Esophagus squamous epithelium (tissue), 5 donors: ENCODE data around the gene ZNF750. TPM values are rescaled to one million over a fixed set of nuclear protein-coding genes. Genes with fewer than 3 reads are reported as not detected.

Experiments used
- DNase-seq: peaks from one replicate; lab custom pipeline; 2025; lab: John Stamatoyannopoulos, UW
- H3K27ac ChIP-seq, 4 donors: fragments of 200-600 bp; sonication (generic); one replicate each; pipeline ENCODE4 v1.5.1; 2016 to 2019; ENCODE audit warnings: mild to moderate bottlenecking in 1 of 4
- H3K27me3 ChIP-seq, 4 donors: fragments of 200-600 bp; sonication (generic); 1 replicate in 3 of 4; 2 replicates in 1 of 4; pipeline versions ENCODE4 v1.5.1 to v1.6.0; 2017 to 2021; ENCODE audit warnings: antibody characterized with exemption in 1 of 4
- H3K36me3 ChIP-seq, 3 donors: fragments of 200-600 bp; sonication (generic); one replicate each; pipeline ENCODE4 v1.5.1; 2016 to 2019
- H3K4me1 ChIP-seq, 3 donors: fragments of 200-600 bp; sonication (generic); one replicate each; pipeline ENCODE4 v1.5.1; 2017 to 2019
- H3K4me3 ChIP-seq, 4 donors: fragments of 200-600 bp; sonication (generic); 1 replicate in 3 of 4; 2 replicates in 1 of 4; pipeline ENCODE4 v1.5.1; 2016 to 2019; ENCODE audit warnings: mild to moderate bottlenecking in 2 of 4, moderate library complexity in 1 of 4
- H3K9me3 ChIP-seq, 3 donors: fragments of 200-600 bp; sonication (generic); one replicate each; pipeline ENCODE4 v1.5.1; 2016 to 2019
- CTCF ChIP-seq, 6 experiments: fragments of 450-650 bp in 4 of 6; fragments of 200-600 bp in 2 of 6; sonication (generic) in 2 of 6; IDR thresholded peaks; one replicate each; pipeline ENCODE4 v1.5.1; 2016 to 2019; ENCODE audit warnings: antibody characterized with exemption in 6 of 6, mild to moderate bottlenecking in 4 of 6, moderate library complexity in 4 of 6
- POLR2A ChIP-seq, 4 donors: fragments of 450-650 bp; IDR thresholded peaks; one replicate each; pipeline ENCODE4 v1.6.1; 2017; ENCODE audit warnings: antibody characterized with exemption in 4 of 4, mild to moderate bottlenecking in 4 of 4, moderate library complexity in 3 of 4
- WGBS, 2 donors: methylation state at CpG; one replicate each; pipeline ENCODE4 v1.1.5; 2018; 5-methylcytosine and 5-hydroxymethylcytosine counted together
- intact Hi-C: fragments of 100-400 bp; cut with DNase I; formaldehyde crosslinking; loops from one replicate; pipeline ENCODE4 v1.15.0; 2022
- total RNA-seq, 4 donors: library from RNA; depleted of rRNA; stranded (reverse); fragments of >200 nt; gene quantifications; one replicate each; pipeline ENCODE4 v1.1.0, GENCODE V29; 2016
- donor health status: DM: yes; HTN: yes; CAD: no.

The ZNF750 gene
- total RNA-seq, 4 donors from 2014 or later = 55.4 to 253 (median 96.8) TPM

- H3K9me3 ChIP-seq = no peaks in the 10 kb centered on the region
- no peak for TF ChIP-seq CTCF (IDR thresholded peaks at IDR 0.05)
- no peak for TF ChIP-seq POLR2A (IDR thresholded peaks at IDR 0.05)
- WGBS, 2 donors = 58 to 77% methylated on average over 23 to 24 of the region's 24 CpGs
- H3K36me3 ChIP-seq = no peaks in the 10 kb centered on the region
- no peak for DNase-seq
- no peaks in the 10 kb centered on the region for H3K27me3 ChIP-seq
- intact Hi-C loops = no loop called here
- H3K4me3 ChIP-seq = peak overlapping the region in 3 of 4 donors; percentile 16 to 40 (median 22)
- H3K4me1 ChIP-seq = peaks cover 4 to 56% (median 7%) of the 10 kb centered on the region in 3 donors
- H3K27ac ChIP-seq = peak overlapping the region in 3 of 4 donors; percentile 65 to 92 (median 87)
These were observed 5.5 kb upstream of the ZNF750 start for GRCh38 chr17:82845163-82845807.

- Histone ChIP-seq H3K27ac (peak overlapping the region in 3 of 4 donors; percentile 20 to 87 (median 65)), H3K36me3 (no peaks in the 10 kb centered on the region), H3K27me3 (no peaks in the 10 kb centered on the region), H3K9me3 (no peaks in the 10 kb centered on the region), H3K4me1 (peaks cover 4 to 58% (median 7%) of the 10 kb centered on the region in 3 donors), H3K4me3 (peak overlapping the region in 3 of 4 donors; percentile 16 to 40 (median 22))
- TF ChIP-seq POLR2A (IDR thresholded peaks at IDR 0.05) (no peak), CTCF (IDR thresholded peaks at IDR 0.05) (no peak)
- WGBS, 2 donors = 69 to 90% methylated on average over 3 to 5 of the region's 11 CpGs
- no peak for DNase-seq
- intact Hi-C loops = no loop called here
These were observed 5.0 kb upstream of the ZNF750 start for GRCh38 chr17:82844796-82845162.

- Histone ChIP-seq H3K36me3 (no peaks in the 10 kb centered on the region), H3K27ac (peak overlapping the region in 2 of 4 donors; percentile 20 to 87), H3K27me3 (no peaks in the 10 kb centered on the region), H3K4me3 (no peak overlapping the region), H3K4me1 (peaks cover 4 to 51% (median 7%) of the 10 kb centered on the region in 3 donors), H3K9me3 (no peaks in the 10 kb centered on the region)
- WGBS, 2 donors = 45 to 80% methylated on average over 2 to 3 of the region's 7 CpGs
- no peak for DNase-seq
- TF ChIP-seq POLR2A (IDR thresholded peaks at IDR 0.05) = no peak
- TF ChIP-seq CTCF (IDR thresholded peaks at IDR 0.05) = no peak
- intact Hi-C loops = no loop called here
These were observed 4.3 kb upstream of the ZNF750 start for GRCh38 chr17:82843904-82844680.

GRCh38 chr17:82841921-82842596, 2.2 kb upstream of the ZNF750 start:
- peaks cover 0 to 43% (median 3%) of the 10 kb centered on the region in 3 donors for H3K4me1 ChIP-seq
- no peaks in the 10 kb centered on the region for H3K9me3 ChIP-seq
- TF ChIP-seq CTCF (IDR thresholded peaks at IDR 0.05) (no peak), POLR2A (IDR thresholded peaks at IDR 0.05) (no peak)
- H3K27ac ChIP-seq = no peak overlapping the region
- no peaks in the 10 kb centered on the region for H3K27me3 ChIP-seq
- 80 to 91% methylated on average over 7 to 15 of the region's 16 CpGs for WGBS, 2 donors
- H3K4me3 ChIP-seq = no peak overlapping the region
- H3K36me3 ChIP-seq = no peaks in the 10 kb centered on the region
- no peak for DNase-seq
- intact Hi-C loops = no loop called here
